Measurements from ENCODE around the gene TNP1.

The TNP1 gene

DNA sequence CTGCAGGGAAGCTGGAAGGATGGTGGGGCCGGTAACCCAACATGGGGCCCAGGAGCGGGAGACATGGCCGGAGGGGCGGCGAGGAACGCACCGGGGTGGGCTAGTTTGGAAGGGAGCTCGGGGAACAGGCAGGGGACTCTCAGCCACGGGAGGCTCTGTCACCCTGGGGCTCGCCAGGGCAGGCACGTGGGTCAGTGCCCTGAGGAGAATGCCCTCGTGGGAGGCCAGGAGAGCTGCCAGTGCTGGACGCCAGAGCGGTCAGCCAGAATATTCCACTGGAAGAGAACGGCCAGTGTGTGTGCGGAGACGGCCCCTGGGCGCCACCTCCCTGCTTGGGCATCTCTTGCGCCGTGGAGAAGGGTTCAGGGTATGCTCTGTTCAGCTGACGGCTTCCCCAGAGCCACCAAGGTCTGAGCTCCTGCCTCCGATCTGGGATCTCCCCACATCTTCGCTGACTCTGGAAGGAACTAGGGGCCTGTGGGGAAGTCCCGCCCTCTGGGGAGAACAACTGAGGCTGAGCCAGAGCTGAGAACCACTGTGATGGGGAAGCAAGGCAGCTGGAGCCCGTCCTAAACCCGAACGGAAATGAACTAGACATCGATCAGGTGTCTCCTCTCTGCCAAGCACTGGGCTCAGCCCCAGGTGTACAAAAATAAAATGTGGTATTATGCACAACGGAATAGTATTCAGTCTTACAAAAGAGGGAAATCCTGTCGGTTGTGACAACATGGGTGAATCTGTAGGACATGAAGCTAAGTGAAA, 49.3 kb downstream of the TNP1 start:
- no peaks in the 10 kb centered on the region for H3K27me3 Mint-ChIP-seq (ENCODE audit: low read depth)
- H3K27ac Mint-ChIP-seq: no peak overlapping the region
- H3K9me3 Mint-ChIP-seq: no peaks in the 10 kb centered on the region
- TF ChIP-seq, protein P1, sequence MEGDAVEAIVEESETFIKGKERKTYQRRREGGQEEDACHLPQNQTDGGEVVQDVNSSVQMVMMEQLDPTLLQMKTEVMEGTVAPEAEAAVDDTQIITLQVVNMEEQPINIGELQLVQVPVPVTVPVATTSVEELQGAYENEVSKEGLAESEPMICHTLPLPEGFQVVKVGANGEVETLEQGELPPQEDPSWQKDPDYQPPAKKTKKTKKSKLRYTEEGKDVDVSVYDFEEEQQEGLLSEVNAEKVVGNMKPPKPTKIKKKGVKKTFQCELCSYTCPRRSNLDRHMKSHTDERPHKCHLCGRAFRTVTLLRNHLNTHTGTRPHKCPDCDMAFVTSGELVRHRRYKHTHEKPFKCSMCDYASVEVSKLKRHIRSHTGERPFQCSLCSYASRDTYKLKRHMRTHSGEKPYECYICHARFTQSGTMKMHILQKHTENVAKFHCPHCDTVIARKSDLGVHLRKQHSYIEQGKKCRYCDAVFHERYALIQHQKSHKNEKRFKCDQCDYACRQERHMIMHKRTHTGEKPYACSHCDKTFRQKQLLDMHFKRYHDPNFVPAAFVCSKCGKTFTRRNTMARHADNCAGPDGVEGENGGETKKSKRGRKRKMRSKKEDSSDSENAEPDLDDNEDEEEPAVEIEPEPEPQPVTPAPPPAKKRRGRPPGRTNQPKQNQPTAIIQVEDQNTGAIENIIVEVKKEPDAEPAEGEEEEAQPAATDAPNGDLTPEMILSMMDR (IDR thresholded peaks at IDR 0.05; ENCODE audit: unreplicated experiment in 3 of 3): no peak
- H3K4me3 Mint-ChIP-seq: no peak overlapping the region
- H3K36me3 Mint-ChIP-seq (ENCODE audit: low read depth): no peaks in the 10 kb centered on the region
- H3K4me1 Mint-ChIP-seq: no peaks in the 10 kb centered on the region
